ENCODE results near the gene XYLT1. TPM values are rescaled to one million over a fixed set of nuclear protein-coding genes. Genes with fewer than 3 reads are reported as not detected.

XYLT1 gene
- total and polyA plus RNA-seq, 10 of the 15 experiments (the other 5 are each of a cell fraction or from before 2014, with no cell fraction given): 0.88 to 14.8 (median 5.8) TPM

DNA sequence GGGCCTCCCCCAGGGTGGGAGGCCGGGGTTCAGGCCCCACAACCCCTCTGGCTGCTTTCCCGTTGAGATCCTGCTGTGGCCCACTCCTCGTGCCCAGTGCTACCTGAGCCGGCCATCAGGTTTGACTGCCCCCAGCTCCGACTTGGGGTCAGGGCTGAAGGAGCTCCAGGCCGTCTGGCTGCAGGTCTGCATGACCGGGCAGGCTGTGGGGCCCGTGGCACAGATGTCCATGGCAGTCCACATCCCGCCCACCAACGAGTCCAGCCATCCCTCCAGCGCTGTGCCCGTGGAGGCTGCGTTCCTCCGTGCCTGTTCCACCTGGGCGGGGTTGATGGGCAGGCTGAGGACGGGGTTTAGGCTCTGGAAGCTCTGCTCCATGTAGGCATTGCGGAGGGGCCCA is 362.2 kb downstream of the XYLT1 start:
- H3K27ac ChIP-seq (ENCODE audit: control insufficient read depth, insufficient read depth): no peak overlapping the region
- ChIA-PET POLR2A (no interaction called here), SMC1A (ENCODE audit: uncharacterized antibody, unreplicated experiment) (interaction anchor here (3.2 kb wide), 1 partner anchor 40 kb away, joined by 8 read pairs; no protein-coding TSS in a partner anchor), RAD21 (ENCODE audit: unreplicated experiment) (no interaction called here), CTCF (no interaction called here)
- no TSS peak for BruUV-seq (replicated peaks)
- FAIRE-seq (no peak), DNase-seq (ENCODE audit: low read depth, low spot score) (no peak), ATAC-seq (no peak)
- no peak overlapping the region for H2AFZ ChIP-seq (ENCODE audit: control insufficient read depth, low read depth, low read length)
- H3K4me3 ChIP-seq: no peak overlapping the region
- peaks cover 20% of the 10 kb centered on the region for H3K4me1 ChIP-seq (ENCODE audit: control insufficient read depth, insufficient read depth, low read length)
- H4K20me1 ChIP-seq (ENCODE audit: control insufficient read depth, insufficient read depth): no peaks in the 10 kb centered on the region
- WGBS (ENCODE audit: insufficient coverage, insufficient replicate concordance, low lambda C conversion rate, missing lambda C conversion rate): 77% methylated on average over 17 of the region's 17 CpGs
- no peaks in the 10 kb centered on the region for H3K36me3 ChIP-seq (ENCODE audit: control insufficient read depth in 2 of 2, insufficient read depth in 2 of 2, low read length in 1 of 2)
- H3K9ac ChIP-seq (ENCODE audit: control insufficient read depth, insufficient read depth, low read length): no peak overlapping the region
- H3K9me3 ChIP-seq (replicated peaks; ENCODE audit: control insufficient read depth, insufficient read depth, low read length): no peaks in the 10 kb centered on the region; the same call in 2 of the 3 replicates
- no peaks in the 10 kb centered on the region for H3K79me2 ChIP-seq (ENCODE audit: control insufficient read depth, insufficient read depth, low read length)
- no peak overlapping the region for H3K4me2 ChIP-seq (ENCODE audit: control insufficient read depth, insufficient read depth)
- in situ Hi-C loops (cut with MboI): no loop called here
- no peaks in the 10 kb centered on the region for H3K27me3 ChIP-seq (replicated peaks in 1 of 2; ENCODE audit: control insufficient read depth in 2 of 2, insufficient read depth in 2 of 2, low read length in 1 of 2)
- intact Hi-C loops (cut with micrococcal nuclease; ENCODE audit: unreplicated experiment): no loop called here
- no peak for TF ChIP-seq ZNF622 (IDR thresholded peaks at IDR 0.05)
- TF ChIP-seq, protein P1, sequence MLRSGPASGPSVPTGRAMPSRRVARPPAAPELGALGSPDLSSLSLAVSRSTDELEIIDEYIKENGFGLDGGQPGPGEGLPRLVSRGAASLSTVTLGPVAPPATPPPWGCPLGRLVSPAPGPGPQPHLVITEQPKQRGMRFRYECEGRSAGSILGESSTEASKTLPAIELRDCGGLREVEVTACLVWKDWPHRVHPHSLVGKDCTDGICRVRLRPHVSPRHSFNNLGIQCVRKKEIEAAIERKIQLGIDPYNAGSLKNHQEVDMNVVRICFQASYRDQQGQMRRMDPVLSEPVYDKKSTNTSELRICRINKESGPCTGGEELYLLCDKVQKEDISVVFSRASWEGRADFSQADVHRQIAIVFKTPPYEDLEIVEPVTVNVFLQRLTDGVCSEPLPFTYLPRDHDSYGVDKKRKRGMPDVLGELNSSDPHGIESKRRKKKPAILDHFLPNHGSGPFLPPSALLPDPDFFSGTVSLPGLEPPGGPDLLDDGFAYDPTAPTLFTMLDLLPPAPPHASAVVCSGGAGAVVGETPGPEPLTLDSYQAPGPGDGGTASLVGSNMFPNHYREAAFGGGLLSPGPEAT (IDR thresholded peaks at IDR 0.05; ENCODE audit: low read depth): no peak
- TF ChIP-seq ATF3 (IDR thresholded peaks at IDR 0.05; ENCODE audit: borderline replicate concordance, extremely low read depth, low read depth, low read length): no peak
- TF ChIP-seq ZBTB11 (CRISPR knock-in tag; IDR thresholded peaks at IDR 0.05): no peak
- no peak for TF ChIP-seq FOXM1 (IDR thresholded peaks at IDR 0.05; ENCODE audit: low read depth, low read length)
- TF ChIP-seq MYC (IDR thresholded peaks at IDR 0.05; ENCODE audit: insufficient read depth, insufficient read length, insufficient replicate concordance, low read length, severe bottlenecking): no peak
- TF ChIP-seq, protein P2, sequence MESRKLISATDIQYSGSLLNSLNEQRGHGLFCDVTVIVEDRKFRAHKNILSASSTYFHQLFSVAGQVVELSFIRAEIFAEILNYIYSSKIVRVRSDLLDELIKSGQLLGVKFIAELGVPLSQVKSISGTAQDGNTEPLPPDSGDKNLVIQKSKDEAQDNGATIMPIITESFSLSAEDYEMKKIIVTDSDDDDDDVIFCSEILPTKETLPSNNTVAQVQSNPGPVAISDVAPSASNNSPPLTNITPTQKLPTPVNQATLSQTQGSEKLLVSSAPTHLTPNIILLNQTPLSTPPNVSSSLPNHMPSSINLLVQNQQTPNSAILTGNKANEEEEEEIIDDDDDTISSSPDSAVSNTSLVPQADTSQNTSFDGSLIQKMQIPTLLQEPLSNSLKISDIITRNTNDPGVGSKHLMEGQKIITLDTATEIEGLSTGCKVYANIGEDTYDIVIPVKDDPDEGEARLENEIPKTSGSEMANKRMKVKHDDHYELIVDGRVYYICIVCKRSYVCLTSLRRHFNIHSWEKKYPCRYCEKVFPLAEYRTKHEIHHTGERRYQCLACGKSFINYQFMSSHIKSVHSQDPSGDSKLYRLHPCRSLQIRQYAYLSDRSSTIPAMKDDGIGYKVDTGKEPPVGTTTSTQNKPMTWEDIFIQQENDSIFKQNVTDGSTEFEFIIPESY (IDR thresholded peaks at IDR 0.05): no peak
- no peak for TF ChIP-seq ZNF207 (IDR thresholded peaks at IDR 0.05; ENCODE audit: borderline replicate concordance)
- no peak for TF ChIP-seq ASH2L (IDR thresholded peaks at IDR 0.05; ENCODE audit: borderline replicate concordance, low read depth)
- no peak for TF ChIP-seq IKZF1 (conservative IDR thresholded peaks at IDR 0.05)
- no peak for TF ChIP-seq CBX5 (IDR thresholded peaks at IDR 0.05; ENCODE audit: low read depth)
- TF ChIP-seq CHD1 (IDR thresholded peaks at IDR 0.05; ENCODE audit: low read depth, low read length): no peak
- no peak for TF ChIP-seq EGR1 (IDR thresholded peaks at IDR 0.05; ENCODE audit: borderline replicate concordance in 1 of 2, low read depth in 2 of 2, low read length in 2 of 2)
- no peak for TF ChIP-seq TBL1XR1 (IDR thresholded peaks at IDR 0.05; ENCODE audit: low read depth, low read length)
- no peak for TF ChIP-seq SRF (IDR thresholded peaks at IDR 0.05; ENCODE audit: low read depth in 2 of 2, low read length in 2 of 2)
- no peak for TF ChIP-seq MYB (IDR thresholded peaks at IDR 0.05; ENCODE audit: borderline replicate concordance, low read depth, low read length)

Measured in GM12878 (cell line).